GM19025 (cell line): ENCODE data around the gene KLLN.
A peak's percentile ranks its signal among the peaks of the same experiment; 100 is the strongest.
"Not testable (repeated sequence)": the region's sequence is repeated elsewhere in the genome, so short reads cannot be mapped to it uniquely, and the experiment has no call there.

Source experiments
- ATAC-seq: cut with Tn5 transposase; IDR thresholded peaks from one replicate; pipeline ENCODE4 v1.9.1; 2021; ENCODE audit warnings: mild to moderate bottlenecking, low read depth, moderate library complexity; ENCODE audit not compliant: unreplicated experiment

Gene KLLN

GRCh38 chr10:87863053-87863943 lies at the start of gene KLLN, which contains the start of gene PTEN:
Gene KLLN, minus strand, starts transcription at chr10:87863533. Its CDS starts 1,046 bp downstream, at chr10:87862487.
Gene PTEN, plus strand, starts transcription at chr10:87863625. Its CDS starts 845 bp downstream, at chr10:87864470.
- ATAC-seq: peak; percentile 41

GRCh38 chr10:87903396-87903795 lies 40.1 kb upstream of the KLLN start:
- not testable (repeated sequence) for ATAC-seq

GRCh38 chr10:87897957-87898356 lies 34.6 kb upstream of the KLLN start:
- ATAC-seq: not testable (repeated sequence)

GRCh38 chr10:87896216-87896615 lies 32.9 kb upstream of the KLLN start:
- no peak for ATAC-seq

- no peak for ATAC-seq
Observed at GRCh38 chr10:87895430-87895829, 32.1 kb upstream of the KLLN start.

- ATAC-seq: no peak
Observed at GRCh38 chr10:87887548-87888289, 24.4 kb upstream of the KLLN start.

- no peak for ATAC-seq
Observed at GRCh38 chr10:87887146-87887545, 23.8 kb upstream of the KLLN start.

GRCh38 chr10:87886635-87887034 lies 23.3 kb upstream of the KLLN start:
- no peak for ATAC-seq

- ATAC-seq: no peak
Observed at GRCh38 chr10:87882555-87883294, 19.4 kb upstream of the KLLN start.

- not testable (repeated sequence) for ATAC-seq
Observed at GRCh38 chr10:87881373-87882059, 18.2 kb upstream of the KLLN start.

- no peak for ATAC-seq
Observed at GRCh38 chr10:87880336-87880735, 17.0 kb upstream of the KLLN start.

GRCh38 chr10:87878664-87879459 lies 15.5 kb upstream of the KLLN start:
- ATAC-seq: no peak

GRCh38 chr10:87875929-87876571 lies 12.7 kb upstream of the KLLN start:
- no peak for ATAC-seq

GRCh38 chr10:87873656-87874055 lies 10.3 kb upstream of the KLLN start:
- no peak for ATAC-seq

- no peak for ATAC-seq
Observed at GRCh38 chr10:87872828-87873227, 9.5 kb upstream of the KLLN start.

- no peak for ATAC-seq
Observed at GRCh38 chr10:87869773-87870551, 6.6 kb upstream of the KLLN start.

GRCh38 chr10:87869139-87869538 lies 5.8 kb upstream of the KLLN start:
- ATAC-seq: not testable (repeated sequence)

- no peak for ATAC-seq
Observed at GRCh38 chr10:87868277-87868676, 4.9 kb upstream of the KLLN start.
